ENCODE data around the gene WNT8B. TPM values are rescaled to one million over a fixed set of nuclear protein-coding genes. Genes with fewer than 3 reads are reported as not detected.

WNT8B gene
- total and polyA plus RNA-seq, 2 of the 13 experiments (the other 11 are each of a cell fraction or from before 2014, with no cell fraction given) = 0.07 to 0.20 TPM

DNA sequence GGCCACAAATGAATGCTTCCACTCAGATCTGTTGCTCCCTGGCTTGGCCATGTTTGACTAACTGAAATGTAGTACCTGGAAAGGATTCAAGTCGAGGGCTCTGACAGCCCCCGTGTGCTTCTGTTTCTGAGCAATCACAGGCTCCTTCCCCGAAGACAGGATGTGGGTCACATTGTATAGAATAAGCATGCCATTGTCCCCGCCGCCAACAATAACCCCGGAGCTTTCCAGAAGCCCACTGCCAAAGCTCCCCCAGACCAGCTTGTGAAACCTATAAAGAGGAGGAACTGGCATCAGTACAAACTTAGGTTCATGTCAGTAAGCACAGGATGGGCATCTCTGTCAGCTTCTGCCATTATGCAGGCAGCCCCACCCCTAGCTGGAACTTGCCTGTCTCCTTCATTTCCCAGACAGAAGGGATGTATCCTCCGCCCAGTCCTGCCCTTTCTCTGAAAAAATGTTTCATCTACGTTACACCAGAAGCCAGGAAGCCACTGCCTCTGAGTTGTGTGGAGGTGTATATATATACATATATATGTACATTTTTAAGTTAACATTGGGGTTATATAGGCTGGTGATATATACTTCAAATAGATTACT is 46.5 kb downstream of the WNT8B start:
- H3K4me3 ChIP-seq (replicated peaks in 1 of 3; ENCODE audit: insufficient read depth in 1 of 3, low read depth in 2 of 3, low read length in 3 of 3) = no peak overlapping the region
- DNase-seq (ENCODE audit: low spot score) (no peak), ATAC-seq (no peak), FAIRE-seq (no peak)
- H4K20me1 ChIP-seq (ENCODE audit: insufficient read depth, low read length) = no peaks in the 10 kb centered on the region
- H3K79me2 ChIP-seq (ENCODE audit: insufficient read depth, low read length) = no peaks in the 10 kb centered on the region
- no peak overlapping the region for H3K27ac ChIP-seq (ENCODE audit: extremely low read length, insufficient read depth, low read length)
- no peak overlapping the region for H3K4me2 ChIP-seq (ENCODE audit: low read depth, low read length)
- H3K36me3 ChIP-seq (replicated peaks in 1 of 2; ENCODE audit: control insufficient read depth in 1 of 2, insufficient read depth in 2 of 2, low read length in 2 of 2) = no peaks in the 10 kb centered on the region
- TF ChIP-seq HOXA3 (CRISPR knock-in tag; IDR thresholded peaks at IDR 0.05) (no peak), ZNF101 (CRISPR knock-in tag; IDR thresholded peaks at IDR 0.05; ENCODE audit: borderline replicate concordance, low read depth) (no peak), HOXA5 (CRISPR knock-in tag; IDR thresholded peaks at IDR 0.05) (no peak), MZF1 (CRISPR knock-in tag; IDR thresholded peaks at IDR 0.05; ENCODE audit: borderline replicate concordance) (no peak), HDAC2 (CRISPR knock-in tag; IDR thresholded peaks at IDR 0.05) (no peak), GTF2F1 (IDR thresholded peaks at IDR 0.05; ENCODE audit: low read length) (no peak), PAX8 (CRISPR knock-in tag; IDR thresholded peaks at IDR 0.05; ENCODE audit: borderline replicate concordance) (no peak), MBNL3 (CRISPR knock-in tag; conservative IDR thresholded peaks at IDR 0.05) (no peak), RELA (CRISPR knock-in tag; IDR thresholded peaks at IDR 0.05) (no peak)
- TF ChIP-seq, protein P1, sequence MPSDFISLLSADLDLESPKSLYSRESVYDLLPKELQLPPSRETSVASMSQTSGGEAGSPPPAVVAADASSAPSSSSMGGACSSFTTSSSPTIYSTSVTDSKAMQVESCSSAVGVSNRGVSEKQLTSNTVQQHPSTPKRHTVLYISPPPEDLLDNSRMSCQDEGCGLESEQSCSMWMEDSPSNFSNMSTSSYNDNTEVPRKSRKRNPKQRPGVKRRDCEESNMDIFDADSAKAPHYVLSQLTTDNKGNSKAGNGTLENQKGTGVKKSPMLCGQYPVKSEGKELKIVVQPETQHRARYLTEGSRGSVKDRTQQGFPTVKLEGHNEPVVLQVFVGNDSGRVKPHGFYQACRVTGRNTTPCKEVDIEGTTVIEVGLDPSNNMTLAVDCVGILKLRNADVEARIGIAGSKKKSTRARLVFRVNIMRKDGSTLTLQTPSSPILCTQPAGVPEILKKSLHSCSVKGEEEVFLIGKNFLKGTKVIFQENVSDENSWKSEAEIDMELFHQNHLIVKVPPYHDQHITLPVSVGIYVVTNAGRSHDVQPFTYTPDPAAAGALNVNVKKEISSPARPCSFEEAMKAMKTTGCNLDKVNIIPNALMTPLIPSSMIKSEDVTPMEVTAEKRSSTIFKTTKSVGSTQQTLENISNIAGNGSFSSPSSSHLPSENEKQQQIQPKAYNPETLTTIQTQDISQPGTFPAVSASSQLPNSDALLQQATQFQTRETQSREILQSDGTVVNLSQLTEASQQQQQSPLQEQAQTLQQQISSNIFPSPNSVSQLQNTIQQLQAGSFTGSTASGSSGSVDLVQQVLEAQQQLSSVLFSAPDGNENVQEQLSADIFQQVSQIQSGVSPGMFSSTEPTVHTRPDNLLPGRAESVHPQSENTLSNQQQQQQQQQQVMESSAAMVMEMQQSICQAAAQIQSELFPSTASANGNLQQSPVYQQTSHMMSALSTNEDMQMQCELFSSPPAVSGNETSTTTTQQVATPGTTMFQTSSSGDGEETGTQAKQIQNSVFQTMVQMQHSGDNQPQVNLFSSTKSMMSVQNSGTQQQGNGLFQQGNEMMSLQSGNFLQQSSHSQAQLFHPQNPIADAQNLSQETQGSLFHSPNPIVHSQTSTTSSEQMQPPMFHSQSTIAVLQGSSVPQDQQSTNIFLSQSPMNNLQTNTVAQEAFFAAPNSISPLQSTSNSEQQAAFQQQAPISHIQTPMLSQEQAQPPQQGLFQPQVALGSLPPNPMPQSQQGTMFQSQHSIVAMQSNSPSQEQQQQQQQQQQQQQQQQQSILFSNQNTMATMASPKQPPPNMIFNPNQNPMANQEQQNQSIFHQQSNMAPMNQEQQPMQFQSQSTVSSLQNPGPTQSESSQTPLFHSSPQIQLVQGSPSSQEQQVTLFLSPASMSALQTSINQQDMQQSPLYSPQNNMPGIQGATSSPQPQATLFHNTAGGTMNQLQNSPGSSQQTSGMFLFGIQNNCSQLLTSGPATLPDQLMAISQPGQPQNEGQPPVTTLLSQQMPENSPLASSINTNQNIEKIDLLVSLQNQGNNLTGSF (CRISPR knock-in tag; IDR thresholded peaks at IDR 0.05) = no peak
- TF ChIP-seq, protein P2, sequence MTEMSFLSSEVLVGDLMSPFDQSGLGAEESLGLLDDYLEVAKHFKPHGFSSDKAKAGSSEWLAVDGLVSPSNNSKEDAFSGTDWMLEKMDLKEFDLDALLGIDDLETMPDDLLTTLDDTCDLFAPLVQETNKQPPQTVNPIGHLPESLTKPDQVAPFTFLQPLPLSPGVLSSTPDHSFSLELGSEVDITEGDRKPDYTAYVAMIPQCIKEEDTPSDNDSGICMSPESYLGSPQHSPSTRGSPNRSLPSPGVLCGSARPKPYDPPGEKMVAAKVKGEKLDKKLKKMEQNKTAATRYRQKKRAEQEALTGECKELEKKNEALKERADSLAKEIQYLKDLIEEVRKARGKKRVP (CRISPR knock-in tag; IDR thresholded peaks at IDR 0.05) = no peak
- TF ChIP-seq, protein P3, sequence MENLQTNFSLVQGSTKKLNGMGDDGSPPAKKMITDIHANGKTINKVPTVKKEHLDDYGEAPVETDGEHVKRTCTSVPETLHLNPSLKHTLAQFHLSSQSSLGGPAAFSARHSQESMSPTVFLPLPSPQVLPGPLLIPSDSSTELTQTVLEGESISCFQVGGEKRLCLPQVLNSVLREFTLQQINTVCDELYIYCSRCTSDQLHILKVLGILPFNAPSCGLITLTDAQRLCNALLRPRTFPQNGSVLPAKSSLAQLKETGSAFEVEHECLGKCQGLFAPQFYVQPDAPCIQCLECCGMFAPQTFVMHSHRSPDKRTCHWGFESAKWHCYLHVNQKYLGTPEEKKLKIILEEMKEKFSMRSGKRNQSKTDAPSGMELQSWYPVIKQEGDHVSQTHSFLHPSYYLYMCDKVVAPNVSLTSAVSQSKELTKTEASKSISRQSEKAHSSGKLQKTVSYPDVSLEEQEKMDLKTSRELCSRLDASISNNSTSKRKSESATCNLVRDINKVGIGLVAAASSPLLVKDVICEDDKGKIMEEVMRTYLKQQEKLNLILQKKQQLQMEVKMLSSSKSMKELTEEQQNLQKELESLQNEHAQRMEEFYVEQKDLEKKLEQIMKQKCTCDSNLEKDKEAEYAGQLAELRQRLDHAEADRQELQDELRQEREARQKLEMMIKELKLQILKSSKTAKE (CRISPR knock-in tag; IDR thresholded peaks at IDR 0.05; ENCODE audit: borderline replicate concordance) = no peak
- TF ChIP-seq, protein P4, sequence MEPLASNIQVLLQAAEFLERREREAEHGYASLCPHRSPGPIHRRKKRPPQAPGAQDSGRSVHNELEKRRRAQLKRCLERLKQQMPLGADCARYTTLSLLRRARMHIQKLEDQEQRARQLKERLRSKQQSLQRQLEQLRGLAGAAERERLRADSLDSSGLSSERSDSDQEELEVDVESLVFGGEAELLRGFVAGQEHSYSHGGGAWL (CRISPR knock-in tag; IDR thresholded peaks at IDR 0.05) = no peak
- peaks cover under 1% of the 10 kb centered on the region; the same call in 1 of the 2 replicates for H3K4me1 ChIP-seq (ENCODE audit: insufficient read depth, low read length)
- intact Hi-C loops (cut with micrococcal nuclease; ENCODE audit: unreplicated experiment) = loop anchor here (2.0 kb wide), 1 partner anchor 171 kb away; no protein-coding TSS in a partner anchor
- in situ Hi-C loops (cut with HindIII; ENCODE audit: extremely low pct_ligation_motif_present, low pct_unique_long_range_greater_than_20kb) = loop anchor here (5.0 kb wide), 2 partner anchors 72 to 167 kb away; no protein-coding TSS in a partner anchor
- H2AFZ ChIP-seq (ENCODE audit: low read length) = no peak overlapping the region
- H3K9me3 ChIP-seq (ENCODE audit: low read length) = no peaks in the 10 kb centered on the region
- CTCF ChIA-PET (ENCODE audit: low intra/inter-chr PET ratio, low total read pairs) = interaction anchor here (0.9 to 2.7 kb wide), 3 partner anchors 76 to 171 kb away, joined by 3 to 26 read pairs (median 7); no protein-coding TSS in a partner anchor
- H3K9ac ChIP-seq (ENCODE audit: insufficient read depth, low read depth, low read length) = no peak overlapping the region
- BruUV-seq (replicated peaks) = no TSS peak
- no peaks in the 10 kb centered on the region for H3K27me3 ChIP-seq (ENCODE audit: control insufficient read depth in 1 of 2, insufficient read depth in 2 of 2, low read length in 2 of 2)
- POLR2A ChIA-PET = no interaction called here
- WGBS (ENCODE audit: low lambda C conversion rate) = 73% methylated on average over 5 of the region's 8 CpGs

All from HepG2 (cell line).